ENCODE data around the gene GABPA.
"Not testable (repeated sequence)": the region's sequence is repeated elsewhere in the genome, so short reads cannot be mapped to it uniquely, and the experiment has no call there.

The GABPA gene

DNA sequence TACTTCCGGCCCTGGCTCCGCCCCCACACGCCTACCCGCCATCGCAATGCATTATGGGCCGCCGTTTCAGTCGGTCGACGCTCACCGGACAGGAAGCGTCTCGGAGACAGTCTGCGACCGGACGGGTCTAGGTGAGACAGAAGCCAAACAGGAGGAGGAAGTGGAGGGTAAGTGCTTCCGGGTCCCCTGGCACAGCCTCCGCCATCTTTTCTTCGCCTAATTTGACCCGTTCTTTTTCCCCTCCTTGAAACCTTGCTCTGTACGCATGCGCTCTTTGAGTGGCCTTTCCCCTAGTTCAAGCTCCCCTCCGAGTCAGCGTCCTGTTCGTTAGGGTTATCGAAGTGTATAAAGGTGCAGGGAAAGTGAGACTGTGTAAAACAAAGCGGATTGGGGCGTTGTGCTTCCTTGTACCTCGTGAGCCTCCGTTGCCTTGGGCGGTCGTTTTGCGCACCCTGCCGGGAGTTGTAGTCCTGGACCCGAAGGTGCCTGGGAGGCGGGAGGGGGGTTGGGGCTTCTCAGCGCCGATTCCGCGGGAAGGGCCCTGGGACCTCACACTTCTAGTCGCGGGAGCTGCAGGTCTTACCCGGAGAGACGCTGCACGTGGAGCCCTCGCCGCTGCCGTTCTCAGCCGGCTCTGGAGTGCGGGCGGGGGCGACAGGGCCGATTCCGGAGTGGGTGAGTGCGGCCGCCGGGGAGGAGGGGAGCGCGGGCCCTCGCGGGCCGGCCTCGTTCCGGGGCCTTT is at the start of gene GABPA, which contains the start of gene ATP5PF:
GABPA (plus strand) TSS at position 69 of the 742 bp plus-strand sequence. CDS start 6,627 bp downstream, outside the sequence.
ATP5PF (minus strand) TSS at position 1 of the 742 bp plus-strand sequence. CDS start 5,110 bp downstream, outside the sequence.
- peak; percentile 98 for DNase-seq

DNA sequence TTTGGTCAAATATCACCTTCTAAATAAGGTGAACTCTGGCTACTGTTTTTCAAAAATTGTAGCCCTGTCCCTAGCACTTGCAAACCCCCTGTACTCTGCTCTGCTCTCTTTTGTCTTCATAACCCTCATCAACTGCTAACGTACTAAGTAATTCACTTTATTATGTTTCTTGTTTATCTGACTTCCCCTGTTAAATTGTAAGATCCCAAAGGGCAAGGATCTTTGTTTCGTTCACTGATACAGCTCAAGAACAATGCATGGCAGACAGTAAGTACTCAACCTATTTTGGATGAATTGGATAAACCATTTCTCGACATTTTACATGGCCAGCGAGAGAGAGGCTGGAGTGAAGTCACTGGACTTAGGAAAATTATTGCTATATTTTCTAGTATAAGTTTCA is 47.0 kb upstream of the GABPA start:
- DNase-seq, result no peak

DNA sequence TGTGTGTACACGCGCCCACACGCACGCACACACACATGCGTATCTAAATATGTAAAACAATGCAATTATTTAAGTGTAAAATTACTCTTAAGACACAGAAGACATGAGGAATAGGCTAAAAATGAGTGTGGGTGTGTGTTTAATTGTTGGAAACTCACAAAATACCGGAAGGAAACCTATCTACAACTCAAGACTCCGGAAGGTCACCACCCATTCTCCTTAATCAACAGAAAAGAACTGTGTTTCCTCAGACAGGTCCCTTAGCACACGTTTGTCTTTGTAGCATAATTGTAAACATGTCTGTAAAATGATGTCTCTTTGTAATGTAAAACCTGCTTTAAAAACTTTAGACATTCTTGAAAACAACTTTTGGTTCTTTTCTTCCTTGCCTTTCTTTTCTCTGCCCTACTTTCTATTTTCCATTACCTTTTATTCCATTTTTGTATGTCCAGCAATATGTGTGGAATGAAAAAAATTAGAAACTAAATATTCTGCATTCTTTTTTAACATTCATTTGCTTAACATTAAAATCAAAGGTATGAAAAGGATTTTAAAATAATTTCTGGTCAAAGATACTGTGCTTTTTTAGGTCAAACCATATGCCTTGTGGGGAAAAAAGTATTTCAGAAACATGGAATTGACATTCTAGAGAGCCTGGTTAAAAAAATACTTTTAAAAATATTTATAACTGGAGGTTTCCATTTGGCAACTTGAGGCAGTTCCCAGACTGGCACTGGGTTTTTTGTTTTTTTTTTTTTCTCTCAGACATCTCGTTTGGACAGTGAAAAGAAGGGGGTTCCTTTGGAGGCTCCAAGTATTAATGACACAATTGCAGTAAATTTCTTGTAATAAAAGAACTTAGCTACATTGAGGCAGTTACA is 46.3 kb upstream of the GABPA start:
- no peak for DNase-seq

- DNase-seq, result no peak
Observed at GRCh38 chr21:25689226-25689625, 45.5 kb upstream of the GABPA start.

DNA sequence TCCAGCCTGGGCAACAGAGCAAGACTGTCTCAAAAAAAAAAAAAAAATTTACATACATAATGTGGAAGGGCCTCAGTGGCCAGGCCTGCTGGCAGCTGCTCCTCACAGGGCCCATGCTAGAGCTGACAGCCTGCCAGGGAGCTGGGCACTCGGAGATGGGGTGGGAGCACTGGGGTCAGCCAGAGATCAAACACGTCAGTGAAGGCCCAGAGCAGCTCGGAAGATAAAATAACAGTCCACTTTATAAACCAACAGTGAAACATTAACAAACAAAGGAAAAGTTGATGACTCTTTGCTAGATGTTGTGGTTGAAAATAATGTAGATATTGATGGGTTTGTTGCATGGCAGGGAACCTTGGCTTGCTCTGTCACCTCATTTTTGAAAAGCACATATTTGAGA is 42.8 kb upstream of the GABPA start:
- DNase-seq, result no peak

GRCh38 chr21:25695461-25695860 is 39.3 kb upstream of the GABPA start:
- not testable (repeated sequence) for DNase-seq

- no peak for DNase-seq
Observed at GRCh38 chr21:25700741-25701140, 34.0 kb upstream of the GABPA start.

- no peak for DNase-seq
Observed at GRCh38 chr21:25701529-25701928, 33.2 kb upstream of the GABPA start.

DNA sequence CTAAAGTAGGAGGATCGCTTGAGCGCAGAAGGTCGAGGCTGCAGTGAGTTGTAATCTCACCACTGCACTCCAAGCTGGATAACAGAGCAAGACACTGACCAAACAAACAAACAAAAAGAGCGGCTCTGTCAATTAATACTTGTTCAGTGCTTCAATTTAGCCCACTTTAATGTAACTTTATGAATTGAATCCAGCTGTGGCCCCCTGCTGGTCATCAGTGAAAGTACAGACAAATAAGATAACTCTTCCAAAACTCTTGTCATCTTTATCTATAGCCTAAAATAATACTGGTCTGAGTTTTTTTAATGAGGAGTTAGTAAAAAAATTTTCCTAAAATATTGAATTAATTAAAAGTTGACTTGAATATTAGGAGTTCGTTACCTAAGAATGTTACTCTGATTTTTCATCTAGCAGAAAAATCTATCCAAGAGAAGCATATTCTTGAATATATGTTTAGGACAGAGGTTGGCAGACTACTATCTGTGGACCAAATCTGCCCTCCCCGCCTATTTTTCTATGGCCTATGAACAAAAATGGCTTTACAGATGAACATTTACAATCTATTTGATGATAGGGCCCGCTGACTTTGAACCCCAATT is 26.2 kb upstream of the GABPA start:
- peak; percentile 34 for DNase-seq

DNA sequence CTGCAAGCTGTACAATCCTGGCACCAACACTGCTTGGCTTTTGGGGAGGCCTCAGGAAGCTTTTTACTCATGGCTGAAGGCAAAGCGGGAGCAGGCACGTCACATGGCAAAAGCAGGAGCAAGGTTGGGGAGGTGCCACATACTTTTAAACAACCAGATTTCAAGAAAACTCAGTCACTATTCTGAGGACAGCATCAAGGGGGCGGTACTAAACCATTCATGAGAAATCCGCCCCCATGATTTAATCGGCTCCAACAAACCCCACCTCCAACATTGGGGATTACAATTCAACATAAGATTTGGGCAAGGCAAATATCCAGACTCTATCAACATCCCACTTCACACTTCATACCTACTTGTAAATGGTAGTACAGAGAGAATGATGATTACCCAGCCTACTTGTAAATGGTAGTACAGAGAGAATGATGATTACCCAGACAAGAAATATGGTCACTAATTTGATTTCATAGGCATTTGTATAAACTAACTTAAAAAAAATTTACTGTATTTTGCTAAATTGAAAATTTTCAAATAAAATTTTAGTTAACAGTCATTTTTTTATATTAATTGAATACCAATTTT is 25.0 kb upstream of the GABPA start:
- no peak for DNase-seq

- no peak for DNase-seq
Observed at GRCh38 chr21:25710550-25710949, 24.2 kb upstream of the GABPA start.

DNA sequence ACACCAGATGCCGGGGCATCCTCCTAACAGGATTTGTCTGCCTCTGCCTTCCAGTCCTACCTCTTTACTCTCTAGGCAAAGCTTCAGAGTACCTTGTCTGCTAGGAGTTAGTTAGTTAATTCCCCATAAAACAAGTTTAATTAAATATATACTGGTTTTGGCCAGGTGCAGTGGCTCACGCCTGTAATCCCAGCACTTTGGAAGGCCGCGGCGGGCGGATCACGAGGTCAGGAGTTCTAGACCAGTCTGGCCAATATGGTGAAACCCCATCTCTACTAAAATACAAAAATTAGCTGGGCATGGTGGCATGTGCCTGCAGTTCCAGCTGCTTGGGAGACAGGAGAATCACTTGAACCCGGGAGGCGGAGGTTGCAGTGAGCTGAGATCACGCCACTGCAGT is 20.7 kb upstream of the GABPA start:
- DNase-seq, result not testable (repeated sequence)

DNA sequence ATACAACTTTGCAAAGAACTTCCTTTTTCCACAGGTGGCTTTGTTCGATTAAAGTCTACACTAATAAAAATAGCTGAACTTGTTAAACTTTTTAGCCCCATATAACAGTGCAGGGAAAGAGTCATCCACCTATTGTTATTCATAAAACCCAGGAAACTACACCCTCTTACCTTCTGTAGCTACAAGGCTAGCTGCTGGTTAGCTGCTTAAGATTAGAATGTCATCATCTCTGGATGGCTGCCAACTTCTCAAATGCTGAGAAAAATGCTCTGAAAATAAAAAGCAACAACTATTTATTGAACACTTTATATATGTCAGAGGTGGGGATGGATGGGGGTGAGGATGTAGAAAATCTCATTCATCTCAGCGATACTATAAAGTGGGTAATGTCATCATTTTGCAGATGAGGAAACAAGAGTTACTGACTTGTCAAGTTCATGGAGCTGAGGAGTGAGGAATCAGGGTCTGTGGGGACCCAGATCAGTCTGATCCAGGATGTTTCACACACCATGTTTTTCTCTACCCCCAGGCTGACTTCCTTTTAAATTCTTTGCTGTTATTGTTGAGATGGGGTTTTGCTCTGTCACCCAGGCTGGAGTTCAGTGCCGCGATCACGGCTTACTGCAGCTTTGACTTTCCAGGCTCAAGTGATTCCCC is 17.2 kb upstream of the GABPA start:
- no peak for DNase-seq

DNA sequence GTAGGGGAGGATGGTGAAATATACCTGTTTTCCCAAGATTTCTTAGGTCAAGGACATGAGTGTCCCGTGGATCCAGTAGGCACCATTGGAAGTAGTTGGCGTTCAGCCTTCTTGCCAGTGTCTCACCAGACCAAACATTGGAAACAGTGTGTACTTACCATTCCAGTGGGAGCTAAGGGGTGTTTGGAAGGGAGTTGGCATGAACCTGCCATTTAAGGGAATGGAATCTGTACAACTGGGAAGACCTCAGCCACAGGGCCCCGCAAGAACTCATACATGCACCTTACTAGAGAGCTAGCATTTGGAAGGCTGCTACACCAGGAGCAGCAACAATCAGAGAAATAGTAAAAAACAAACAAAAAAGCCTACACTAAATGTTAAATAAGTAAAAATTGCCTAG is 12.8 kb upstream of the GABPA start:
- DNase-seq, result no peak

DNA sequence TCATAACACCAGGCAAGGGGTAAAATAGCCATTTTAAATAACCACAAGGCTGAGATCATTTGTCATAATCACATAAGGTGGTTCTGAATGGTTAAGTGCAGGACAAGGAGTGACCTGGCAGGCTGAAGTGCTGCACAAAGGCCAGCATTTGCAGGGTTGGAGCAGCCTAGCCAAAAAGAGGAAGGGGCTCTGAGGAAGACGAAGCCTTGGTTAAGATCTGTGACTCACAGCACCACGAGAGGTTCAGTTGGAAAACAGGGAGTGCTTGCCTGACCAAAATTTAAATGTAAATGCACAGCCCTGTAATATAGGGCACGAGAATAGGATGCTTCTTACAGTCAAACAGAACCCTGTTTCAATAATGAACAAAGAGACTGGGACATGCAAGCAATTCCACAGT is 12.1 kb upstream of the GABPA start:
- DNase-seq, result no peak

DNA sequence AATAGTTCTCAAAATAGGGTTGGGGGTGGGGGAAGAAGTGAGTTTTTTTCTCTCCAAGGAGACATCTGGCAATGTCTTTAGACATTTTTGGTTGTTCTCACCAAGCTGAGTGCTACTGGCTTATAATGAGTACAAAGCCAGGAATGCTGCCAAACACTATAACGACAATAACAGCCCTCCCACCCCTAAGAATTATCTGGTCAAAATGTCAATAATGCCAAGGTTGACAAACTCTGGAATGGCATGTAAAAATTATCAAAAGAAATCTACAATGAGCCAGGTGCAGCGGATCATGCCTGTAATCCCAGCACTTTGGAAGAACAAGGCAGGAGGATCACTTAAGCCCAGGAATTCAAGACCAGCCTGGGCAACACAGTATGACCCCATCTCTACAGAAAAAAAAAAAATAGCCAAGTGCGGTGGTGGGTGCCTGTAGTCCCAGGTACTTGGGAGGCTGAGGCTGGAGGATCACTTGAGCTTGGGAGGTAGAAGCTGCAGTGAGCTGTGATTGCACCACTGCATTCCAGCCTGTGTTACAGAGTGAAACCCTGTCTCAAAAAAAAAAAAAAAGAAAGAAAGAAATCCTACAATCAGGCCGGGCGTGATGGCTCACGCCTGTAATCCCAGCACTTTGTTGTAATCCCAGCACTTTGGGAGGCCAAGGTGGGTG is 2.5 kb upstream of the GABPA start:
- DNase-seq, result no peak

DNA sequence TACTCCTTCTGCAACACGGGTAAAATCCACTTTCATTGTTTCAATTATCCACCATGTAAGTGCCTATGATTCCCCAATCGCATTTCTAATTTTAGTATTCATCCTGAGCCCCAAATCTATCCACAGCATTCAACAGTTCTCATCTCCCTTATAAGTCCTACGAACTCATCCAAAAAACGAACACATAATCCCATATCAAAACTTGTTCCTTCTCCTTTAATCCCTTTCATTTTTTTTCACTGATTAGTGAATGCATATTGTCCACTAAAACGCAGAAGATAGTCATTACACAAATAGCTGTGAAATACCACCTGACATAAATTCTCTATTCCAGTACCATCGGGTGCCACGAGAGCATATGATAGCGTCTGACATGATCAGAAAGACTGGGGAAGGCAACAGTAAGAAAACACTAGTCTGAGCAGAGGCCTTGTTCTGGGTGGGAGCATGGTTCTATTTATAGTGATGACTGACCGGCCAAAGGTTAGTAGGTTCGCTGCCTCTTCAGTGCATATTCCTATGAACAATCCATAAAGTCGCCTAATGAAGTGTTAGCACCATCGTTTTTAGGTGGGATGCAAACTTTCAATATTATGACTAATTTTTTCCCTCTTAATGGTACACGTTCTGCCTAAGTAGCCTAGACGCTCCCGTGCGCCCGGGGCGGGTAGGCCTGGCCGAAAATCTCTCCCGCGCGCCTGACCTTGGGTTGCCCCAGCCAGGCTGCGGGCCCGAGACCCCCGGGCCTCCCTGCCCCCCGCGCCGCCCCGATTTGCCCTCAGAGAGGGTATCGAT is 716 bp upstream of the GABPA start:
- DNase-seq, result no peak

GRCh38 chr21:25734654-25734903 is 193 bp upstream of the GABPA start:
- DNase-seq, result no peak

- DNase-seq, result no peak
Observed at GRCh38 chr21:25735646-25736597, 1.1 kb downstream of the GABPA start.

GRCh38 chr21:25737421-25737820 is 2.6 kb downstream of the GABPA start:
- no peak for DNase-seq
